IMR-90 (cell line): ENCODE data around the gene SPANXD. TPM values are rescaled to one million over a fixed set of nuclear protein-coding genes. Genes with fewer than 3 reads are reported as not detected.

ENCODE experiments used
- ATAC-seq: fragments of 200-7000 bp; cut with Tn5 transposase; 2 replicates; pipeline ENCODE4 v1.9.1; 2020; ENCODE audit warnings: low read depth, mild to moderate bottlenecking, moderate library complexity
- BruUV-seq: library from RNA; stranded (reverse); fragments of 400-500 nt; replicated peaks from 2 replicates; lab custom pipeline; 2021; lab: Mats Ljungman, UMichigan
- CTCF ChIA-PET: fragments of 300-600 bp; formaldehyde crosslinking; extraction: SDS; loops from one replicate; lab custom pipeline; 2021; ENCODE audit warnings: antibody characterized with exemption; lab: Yijun Ruan, JAX
- POLR2A ChIA-PET: fragments of 300-600 bp; sonication (Branson Sonifier 250); formaldehyde crosslinking; loops from one replicate; lab custom pipeline; 2022; ENCODE audit warnings: antibody characterized with exemption; ENCODE audit not compliant: unreplicated experiment; lab: Charles Lee
- DNase-seq: peaks from one replicate; pipeline ENCODE4 v3.0.0; 2013
- H2AFZ ChIP-seq: replicated peaks from 2 replicates; pipeline ENCODE3; 2013; ENCODE audit warnings: low read length, mild to moderate bottlenecking; ENCODE audit not compliant: poor library complexity
- H2AK5ac ChIP-seq: 2 replicates; pipeline ENCODE4 v1.6.1; 2013; ENCODE audit warnings: low read depth, low read length, inconsistent platforms
- H2AK9ac ChIP-seq: replicated peaks from 2 replicates; pipeline ENCODE3; 2013; ENCODE audit warnings: mild to moderate bottlenecking, low read depth, low read length, moderate library complexity; ENCODE audit not compliant: poor library complexity
- H2BK120ac ChIP-seq: 2 replicates; pipeline ENCODE4 v1.6.1; 2013; ENCODE audit warnings: low read depth, low read length, inconsistent platforms
- H2BK15ac ChIP-seq: 3 replicates; pipeline ENCODE4 v1.6.1; 2013; ENCODE audit warnings: low read depth, low read length, inconsistent platforms
- H2BK20ac ChIP-seq: 2 replicates; pipeline ENCODE4 v1.6.1; 2013; ENCODE audit warnings: low read depth, mild to moderate bottlenecking, inconsistent platforms, low read length, moderate library complexity
- H2BK5ac ChIP-seq: 2 replicates; pipeline ENCODE4 v1.6.1; 2013; ENCODE audit warnings: mild to moderate bottlenecking, low read depth, low read length, inconsistent platforms; ENCODE audit not compliant: poor library complexity, severe bottlenecking
- H3K14ac ChIP-seq: replicated peaks from 2 replicates; pipeline ENCODE4 v1.6.1; 2013; ENCODE audit warnings: low read depth, low read length, inconsistent platforms
- H3K18ac ChIP-seq: 2 replicates; pipeline ENCODE4 v1.6.1; 2013; ENCODE audit warnings: low read depth, low read length, control low read depth
- H3K23ac ChIP-seq: 2 replicates; pipeline ENCODE4 v1.6.1; 2013; ENCODE audit warnings: low read depth, low read length, inconsistent platforms
- H3K27ac ChIP-seq: 2 replicates; pipeline ENCODE4 v1.5.1; 2013; ENCODE audit warnings: mild to moderate bottlenecking, control low read depth, low read length; ENCODE audit not compliant: insufficient read depth
- H3K27me3 ChIP-seq: 2 replicates; pipeline ENCODE4 v1.6.1; 2013; ENCODE audit warnings: low read length; ENCODE audit not compliant: control insufficient read depth, insufficient read depth
- H3K36me3 ChIP-seq: 2 replicates; pipeline ENCODE4 v1.6.1; 2013; ENCODE audit warnings: low read length, mixed read lengths; ENCODE audit not compliant: control insufficient read depth, insufficient read depth
- H3K4ac ChIP-seq: 2 replicates; pipeline ENCODE4 v1.6.1; 2013; ENCODE audit warnings: low read depth, low read length, inconsistent platforms
- H3K4me1 ChIP-seq: 2 replicates; pipeline ENCODE4 v1.6.1; 2013; ENCODE audit warnings: low read length, mixed read lengths; ENCODE audit not compliant: control insufficient read depth, insufficient read depth
- H3K4me2 ChIP-seq: 2 replicates; pipeline ENCODE4 v1.6.1; 2013; ENCODE audit warnings: low read depth, mild to moderate bottlenecking, control low read depth, low read length, moderate library complexity
- H3K4me3 ChIP-seq: 2 replicates; pipeline ENCODE4 v1.5.1; 2013; ENCODE audit warnings: low read depth, mild to moderate bottlenecking, control low read depth, low read length, moderate library complexity; ENCODE audit not compliant: insufficient read depth
- H3K56ac ChIP-seq: 2 replicates; pipeline ENCODE4 v1.6.1; 2013; ENCODE audit warnings: low read length, inconsistent platforms; ENCODE audit not compliant: insufficient read depth; ENCODE audit errors: extremely low read depth
- H3K79me1 ChIP-seq, 2 experiments: 2 replicates each; pipeline ENCODE4 v1.6.1; 2013; ENCODE audit warnings: low read length in 2 of 2, inconsistent platforms in 1 of 2, low read depth in 1 of 2
- H3K9ac ChIP-seq: 2 replicates; pipeline ENCODE4 v1.6.1; 2013; ENCODE audit warnings: low read depth, low read length, control low read depth
- H3K9me1 ChIP-seq: 2 replicates; pipeline ENCODE4 v1.6.1; 2013; ENCODE audit warnings: low read length, inconsistent platforms; ENCODE audit not compliant: insufficient read depth
- H3K9me3 ChIP-seq: 2 replicates; pipeline ENCODE4 v1.6.1; 2013; ENCODE audit warnings: low read length; ENCODE audit not compliant: control insufficient read depth, insufficient read depth
- H4K20me1 ChIP-seq: 2 replicates; pipeline ENCODE4 v1.6.1; 2013; ENCODE audit warnings: low read length, inconsistent platforms; ENCODE audit not compliant: insufficient read depth
- H4K5ac ChIP-seq: 2 replicates; pipeline ENCODE4 v1.6.1; 2013; ENCODE audit warnings: mild to moderate bottlenecking, low read depth, low read length, control low read depth
- H4K8ac ChIP-seq, 2 experiments: 2 replicates each; pipeline ENCODE4 v1.6.1; 2013; ENCODE audit warnings: low read depth in 2 of 2, low read length in 2 of 2, control low read depth in 1 of 2, inconsistent platforms in 1 of 2
- H4K91ac ChIP-seq: 2 replicates; pipeline ENCODE4 v1.6.1; 2013; ENCODE audit warnings: low read depth, low read length, inconsistent platforms; ENCODE audit not compliant: insufficient read depth
- BHLHE40 ChIP-seq: fragments of 150-350 bp; IDR thresholded peaks from 2 replicates; pipeline ENCODE4 v1.6.1; 2016; ENCODE audit warnings: mild to moderate bottlenecking, low read depth, low read length
- CEBPB ChIP-seq: IDR thresholded peaks from 2 replicates; pipeline ENCODE4 v1.6.1; 2012; ENCODE audit warnings: low read depth, low read length, improper control_type of control experiment
- MAFK ChIP-seq: IDR thresholded peaks from 2 replicates; pipeline ENCODE4 v1.6.1; 2012; ENCODE audit warnings: low read depth, low read length, improper control_type of control experiment
- MXI1 ChIP-seq: IDR thresholded peaks from 2 replicates; pipeline ENCODE4 v1.6.1; 2012; ENCODE audit warnings: low read depth, mild to moderate bottlenecking, low read length, moderate library complexity, borderline replicate concordance
- NFE2L2 ChIP-seq: fragments of 150-350 bp; IDR thresholded peaks from 2 replicates; pipeline ENCODE4 v1.6.1; 2016; ENCODE audit warnings: low read depth, mild to moderate bottlenecking, low read length
- POLR2A ChIP-seq: IDR thresholded peaks from 2 replicates; pipeline ENCODE4 v1.6.1; 2012; ENCODE audit warnings: mild to moderate bottlenecking, low read depth, low read length
- WGBS, 2 experiments: methylation state at CpG; one replicate each; pipeline versions ENCODE4 v1.1.5 to v1.1.7; 2013; ENCODE audit warnings: missing lambda C conversion rate in 2 of 2; ENCODE audit not compliant: insufficient read length in 1 of 2; ENCODE audit errors: extremely low coverage in 2 of 2; 5-methylcytosine and 5-hydroxymethylcytosine counted together
- dilution Hi-C: fragments of 300-500 bp; cut with HindIII; formaldehyde crosslinking; loops from one replicate; pipeline ENCODE4 v1.14.3; 2018; ENCODE audit warnings: low sequenced_read_pairs; ENCODE audit not compliant: unreplicated experiment
- in situ Hi-C: fragments of 300-500 bp; cut with MboI; formaldehyde crosslinking; loops from 3 replicates; pipeline ENCODE4 v1.14.3; 2019; ENCODE audit warnings: low sequenced_read_pairs, inconsistent platforms, mixed read lengths
- intact Hi-C: fragments of 100-400 bp; cut with micrococcal nuclease; formaldehyde crosslinking; loops from 2 replicates; pipeline ENCODE4 v1.10.0; 2022
- polyA plus RNA-seq, 3 experiments: library from polyadenylated mRNA; depleted of rRNA; stranded (reverse); fragments of >200 nt; gene quantifications; 2 replicates each; pipeline ENCODE4 v1.2.3, GENCODE V29; 2012; ENCODE audit warnings: low replicate concordance in 1 of 3
- total RNA-seq: library from RNA; depleted of rRNA; stranded (reverse); fragments of >200 nt; gene quantifications from 2 replicates; pipeline ENCODE4 v1.2.3, GENCODE V29; 2012
- TF ChIP-seq, protein P1 (sequence below): conservative IDR thresholded peaks from 2 replicates; pipeline ENCODE4 v1.5.1; 2012; ENCODE audit warnings: mild to moderate bottlenecking, low read depth, low read length, improper control_type of control experiment

Gene SPANXD
- total and polyA plus RNA-seq, 2 of the 4 experiments (the other 2 are of a cell fraction) = not detected

- dilution Hi-C loops = no loop called here
- no peak overlapping the region for H2BK5ac ChIP-seq
- H3K9me1 ChIP-seq = no peaks in the 10 kb centered on the region
- H2AK9ac ChIP-seq = no peak overlapping the region
- H2BK15ac ChIP-seq = no peak overlapping the region
- no peak overlapping the region for H3K4ac ChIP-seq
- POLR2A ChIA-PET = no interaction called here
- H3K9me3 ChIP-seq = no peaks in the 10 kb centered on the region
- no peaks in the 10 kb centered on the region for H3K27me3 ChIP-seq
- no peak overlapping the region for H3K27ac ChIP-seq
- CTCF ChIA-PET = interaction anchor here (0.6 kb wide), 1 partner anchor 194 kb away, joined by 3 read pairs; no protein-coding TSS in a partner anchor
- H3K36me3 ChIP-seq = no peaks in the 10 kb centered on the region
- no peak for ATAC-seq
- H2AFZ ChIP-seq = no peak overlapping the region
- in situ Hi-C loops = no loop called here
- H3K4me3 ChIP-seq = no peak overlapping the region
- WGBS, 2 experiments = no CpG with 5 or more reads among the region's 3 CpGs
- no peak overlapping the region for H4K8ac ChIP-seq
- H2BK120ac ChIP-seq = no peak overlapping the region
- H4K20me1 ChIP-seq = no peaks in the 10 kb centered on the region
- H3K4me1 ChIP-seq = no peaks in the 10 kb centered on the region
- no peak overlapping the region for H2BK20ac ChIP-seq
- H3K4me2 ChIP-seq = no peak overlapping the region
- no peak overlapping the region for H3K14ac ChIP-seq
- no peak overlapping the region for H3K23ac ChIP-seq
- no peak overlapping the region for H2AK5ac ChIP-seq
- no TSS peak for BruUV-seq
- no peak overlapping the region for H3K18ac ChIP-seq
- DNase-seq = no peak
- intact Hi-C loops = no loop called here
- H3K56ac ChIP-seq = no peak overlapping the region
- no peak overlapping the region for H3K9ac ChIP-seq
- H3K79me1 ChIP-seq = no peaks in the 10 kb centered on the region
- H4K91ac ChIP-seq = no peak overlapping the region
- H4K5ac ChIP-seq = no peak overlapping the region
- TF ChIP-seq BHLHE40 (no peak), POLR2A (no peak), MAFK (no peak), CEBPB (no peak), NFE2L2 (no peak), MXI1 (no peak)
- TF ChIP-seq, protein P1, sequence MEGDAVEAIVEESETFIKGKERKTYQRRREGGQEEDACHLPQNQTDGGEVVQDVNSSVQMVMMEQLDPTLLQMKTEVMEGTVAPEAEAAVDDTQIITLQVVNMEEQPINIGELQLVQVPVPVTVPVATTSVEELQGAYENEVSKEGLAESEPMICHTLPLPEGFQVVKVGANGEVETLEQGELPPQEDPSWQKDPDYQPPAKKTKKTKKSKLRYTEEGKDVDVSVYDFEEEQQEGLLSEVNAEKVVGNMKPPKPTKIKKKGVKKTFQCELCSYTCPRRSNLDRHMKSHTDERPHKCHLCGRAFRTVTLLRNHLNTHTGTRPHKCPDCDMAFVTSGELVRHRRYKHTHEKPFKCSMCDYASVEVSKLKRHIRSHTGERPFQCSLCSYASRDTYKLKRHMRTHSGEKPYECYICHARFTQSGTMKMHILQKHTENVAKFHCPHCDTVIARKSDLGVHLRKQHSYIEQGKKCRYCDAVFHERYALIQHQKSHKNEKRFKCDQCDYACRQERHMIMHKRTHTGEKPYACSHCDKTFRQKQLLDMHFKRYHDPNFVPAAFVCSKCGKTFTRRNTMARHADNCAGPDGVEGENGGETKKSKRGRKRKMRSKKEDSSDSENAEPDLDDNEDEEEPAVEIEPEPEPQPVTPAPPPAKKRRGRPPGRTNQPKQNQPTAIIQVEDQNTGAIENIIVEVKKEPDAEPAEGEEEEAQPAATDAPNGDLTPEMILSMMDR = no peak
Observed at GRCh38 chrX:141714680-141715079, 16.1 kb upstream of the SPANXD start.
